HG03025 (cell line): Measurements from ENCODE around the gene FITM1.
"Not testable (repeated sequence)": the region's sequence is repeated elsewhere in the genome, so short reads cannot be mapped to it uniquely, and the experiment has no call there.

ENCODE experiments used
- ATAC-seq: cut with Tn5 transposase; IDR thresholded peaks from one replicate; pipeline ENCODE4 v1.9.1; 2021; ENCODE audit warnings: mild to moderate bottlenecking, moderate library complexity; ENCODE audit not compliant: unreplicated experiment, low FRiP score

The FITM1 gene

GRCh38 chr14:24096545-24097181 is 33.8 kb upstream of the FITM1 start:
- no peak for ATAC-seq

- ATAC-seq = no peak
Measured at GRCh38 chr14:24098229-24098926, 32.1 kb upstream of the FITM1 start.

GRCh38 chr14:24098927-24099813 is 31.3 kb upstream of the FITM1 start:
- ATAC-seq = no peak

- ATAC-seq = no peak
Measured at GRCh38 chr14:24100197-24100981, 30.1 kb upstream of the FITM1 start.

- ATAC-seq = no peak
Measured at GRCh38 chr14:24100982-24101494, 29.4 kb upstream of the FITM1 start.

- no peak for ATAC-seq
Measured at GRCh38 chr14:24102357-24103048, 28.0 kb upstream of the FITM1 start.

GRCh38 chr14:24103451-24103850 is 27.0 kb upstream of the FITM1 start:
- no peak for ATAC-seq

GRCh38 chr14:24105609-24106239 is 24.7 kb upstream of the FITM1 start:
- ATAC-seq = not testable (repeated sequence)

- ATAC-seq = no peak
Measured at GRCh38 chr14:24106672-24107271, 23.7 kb upstream of the FITM1 start.

- no peak for ATAC-seq
Measured at GRCh38 chr14:24108336-24108874, 22.1 kb upstream of the FITM1 start.

GRCh38 chr14:24110060-24110459 is 20.4 kb upstream of the FITM1 start:
- ATAC-seq = no peak

- no peak for ATAC-seq
Measured at GRCh38 chr14:24110523-24110922, 19.9 kb upstream of the FITM1 start.

GRCh38 chr14:24113379-24113800 is 17.1 kb upstream of the FITM1 start:
- ATAC-seq = no peak

- peak; percentile 23 for ATAC-seq
Measured at GRCh38 chr14:24113801-24114531, 16.5 kb upstream of the FITM1 start.

GRCh38 chr14:24114532-24115421 is 15.7 kb upstream of the FITM1 start, which contains the start of the genes DCAF11 and NRL:
TSS of gene DCAF11 (plus strand) at chr14:24114777. CDS start at chr14:24115595, 818 bp downstream.
TSS of gene NRL (minus strand) at chr14:24114949. CDS start at chr14:24082848, 32,101 bp downstream.
- ATAC-seq = peak; percentile 76

- no peak for ATAC-seq
Measured at GRCh38 chr14:24115422-24116127, 14.9 kb upstream of the FITM1 start.
